Suprapubic skin (tissue), 4 donors: ENCODE measurements around the gene ST8SIA5. TPM values are rescaled to one million over a fixed set of nuclear protein-coding genes. Genes with fewer than 3 reads are reported as not detected.

Experiments used
- DNase-seq, 2 donors: peaks; one replicate each; pipeline ENCODE4 v3.0.0-alpha.2; 2019; ENCODE audit warnings: low spot score in 2 of 2
- H3K27ac ChIP-seq: fragments of 200-600 bp; sonication (generic); one replicate; pipeline ENCODE4 v1.5.1; 2019
- H3K27me3 ChIP-seq: fragments of 200-600 bp; sonication (generic); one replicate; pipeline ENCODE4 v1.5.1; 2019
- H3K36me3 ChIP-seq: fragments of 200-600 bp; sonication (generic); one replicate; pipeline ENCODE4 v1.5.1; 2019
- H3K4me1 ChIP-seq: fragments of 200-600 bp; sonication (generic); one replicate; pipeline ENCODE4 v1.5.1; 2019
- H3K4me3 ChIP-seq: fragments of 200-600 bp; sonication (generic); one replicate; pipeline ENCODE4 v1.5.1; 2019; ENCODE audit warnings: mild to moderate bottlenecking
- H3K9me3 ChIP-seq: fragments of 200-600 bp; sonication (generic); one replicate; pipeline ENCODE4 v1.5.1; 2019
- CTCF ChIP-seq, 2 donors: fragments of 200-600 bp in 1 of 2; fragments of 450-650 bp in 1 of 2; sonication (generic) in 1 of 2; IDR thresholded peaks; one replicate each; pipeline ENCODE4 v1.5.1; 2016 to 2019; ENCODE audit warnings: antibody characterized with exemption in 2 of 2, mild to moderate bottlenecking in 1 of 2, moderate library complexity in 1 of 2
- EP300 ChIP-seq: sonication (generic); formaldehyde crosslinking; IDR thresholded peaks from one replicate; pipeline ENCODE4 v1.6.1; 2017; ENCODE audit warnings: antibody characterized with exemption
- POLR2A ChIP-seq, 2 donors: fragments of 450-650 bp; IDR thresholded peaks; one replicate each; pipeline ENCODE4 v1.6.1; 2017; ENCODE audit warnings: antibody characterized with exemption in 2 of 2, mild to moderate bottlenecking in 2 of 2, moderate library complexity in 2 of 2
- POLR2AphosphoS5 ChIP-seq, 3 donors: sonication (generic); formaldehyde crosslinking; IDR thresholded peaks; one replicate each; pipeline ENCODE4 v1.6.1; 2017; ENCODE audit warnings: antibody characterized with exemption in 3 of 3
- whole genome bisulfite sequencing: methylation state at CpG from one replicate; pipeline ENCODE4 v1.1.5; 2018; 5-methylcytosine and 5-hydroxymethylcytosine counted together
- total RNA-seq, 4 donors: library from RNA; depleted of rRNA; stranded (reverse); fragments of >200 nt; gene quantifications; one replicate each; pipeline ENCODE4 v1.1.0, GENCODE V29; 2016

Gene ST8SIA5
- total RNA-seq, 4 donors from 2014 or later, result not detected

GRCh38 chr18:46659484-46659883 lies 97.4 kb downstream of the ST8SIA5 start:
- no peaks in the 10 kb centered on the region for H3K4me1 ChIP-seq
- H3K9me3 ChIP-seq, result no peaks in the 10 kb centered on the region
- no peak overlapping the region for H3K4me3 ChIP-seq
- no peak for DNase-seq
- no peaks in the 10 kb centered on the region for H3K36me3 ChIP-seq
- H3K27ac ChIP-seq, result no peak overlapping the region
- WGBS, result 90% methylated on average over 3 of the region's 3 CpGs
- TF ChIP-seq CTCF (IDR thresholded peaks at IDR 0.05), result no peak
- TF ChIP-seq EP300, result no peak
- TF ChIP-seq POLR2A (IDR thresholded peaks at IDR 0.05), result no peak
- TF ChIP-seq POLR2AphosphoS5 (IDR thresholded peaks at IDR 0.05), result no peak
- peaks cover 5% of the 10 kb centered on the region for H3K27me3 ChIP-seq

GRCh38 chr18:46657115-46657955 lies 99.5 kb downstream of the ST8SIA5 start, which contains the start of gene LOXHD1:
LOXHD1 (minus strand) TSS chr18:46657220; CDS start chr18:46657033, 187 bp downstream.
- no peak within 1 kb of the TSS for H3K4me3 ChIP-seq
- WGBS, result 69% methylated on average over 25 of the region's 25 CpGs
- no peaks in the 10 kb centered on the region for H3K36me3 ChIP-seq
- TF ChIP-seq EP300 (no peak), POLR2A (IDR thresholded peaks at IDR 0.05) (no peak), CTCF (IDR thresholded peaks at IDR 0.05) (no peak), POLR2AphosphoS5 (IDR thresholded peaks at IDR 0.05) (no peak)
- H3K27ac ChIP-seq, result no peak within 1 kb of the TSS
- H3K9me3 ChIP-seq, result no peaks in the 10 kb centered on the region
- H3K4me1 ChIP-seq, result no peaks in the 10 kb centered on the region
- peak in 1 of 2 donors; percentile 44 for DNase-seq
- peaks cover 5% of the 10 kb centered on the region for H3K27me3 ChIP-seq

GRCh38 chr18:46656326-46657114 lies 100.3 kb downstream of the ST8SIA5 start:
- H3K4me3 ChIP-seq, result no peak overlapping the region
- no peaks in the 10 kb centered on the region for H3K4me1 ChIP-seq
- no peak overlapping the region for H3K27ac ChIP-seq
- H3K36me3 ChIP-seq, result no peaks in the 10 kb centered on the region
- no peaks in the 10 kb centered on the region for H3K9me3 ChIP-seq
- no peak for DNase-seq
- WGBS, result 74% methylated on average over 27 of the region's 27 CpGs
- no peak for TF ChIP-seq POLR2AphosphoS5 (IDR thresholded peaks at IDR 0.05)
- no peak for TF ChIP-seq CTCF (IDR thresholded peaks at IDR 0.05)
- no peak for TF ChIP-seq EP300
- no peak for TF ChIP-seq POLR2A (IDR thresholded peaks at IDR 0.05)
- H3K27me3 ChIP-seq, result peaks cover 5% of the 10 kb centered on the region

- no peak for DNase-seq
- Histone ChIP-seq H3K4me3 (no peak overlapping the region), H3K4me1 (no peaks in the 10 kb centered on the region), H3K36me3 (no peaks in the 10 kb centered on the region), H3K27me3 (no peaks in the 10 kb centered on the region), H3K9me3 (no peaks in the 10 kb centered on the region), H3K27ac (no peak overlapping the region)
- TF ChIP-seq CTCF (IDR thresholded peaks at IDR 0.05) (no peak), EP300 (no peak), POLR2AphosphoS5 (IDR thresholded peaks at IDR 0.05) (no peak), POLR2A (IDR thresholded peaks at IDR 0.05) (no peak)
Observed at GRCh38 chr18:46652372-46652771, 104.5 kb downstream of the ST8SIA5 start.

- no peaks in the 10 kb centered on the region for H3K9me3 ChIP-seq
- H3K27ac ChIP-seq, result no peak overlapping the region
- H3K4me3 ChIP-seq, result no peak overlapping the region
- WGBS, result 75% methylated on average over 4 of the region's 4 CpGs
- no peaks in the 10 kb centered on the region for H3K27me3 ChIP-seq
- no peak for TF ChIP-seq POLR2AphosphoS5 (IDR thresholded peaks at IDR 0.05)
- no peak for TF ChIP-seq EP300
- no peak for TF ChIP-seq CTCF (IDR thresholded peaks at IDR 0.05)
- TF ChIP-seq POLR2A (IDR thresholded peaks at IDR 0.05), result no peak
- no peak for DNase-seq
- H3K36me3 ChIP-seq, result no peaks in the 10 kb centered on the region
- H3K4me1 ChIP-seq, result no peaks in the 10 kb centered on the region
Observed at GRCh38 chr18:46650681-46651080, 106.2 kb downstream of the ST8SIA5 start.
